SH-SY5Y (cell line): Measurements from ENCODE around the gene DALRD3.

Source experiments
- GATA2 ChIP-seq: IDR thresholded peaks from 2 replicates; pipeline ENCODE4 v1.6.1; 2011; ENCODE audit warnings: mild to moderate bottlenecking, low read depth, low read length
- GATA3 ChIP-seq: IDR thresholded peaks from 2 replicates; pipeline ENCODE4 v1.6.1; 2011; ENCODE audit warnings: low read depth, mild to moderate bottlenecking, low read length, moderate library complexity

Gene DALRD3

DNA sequence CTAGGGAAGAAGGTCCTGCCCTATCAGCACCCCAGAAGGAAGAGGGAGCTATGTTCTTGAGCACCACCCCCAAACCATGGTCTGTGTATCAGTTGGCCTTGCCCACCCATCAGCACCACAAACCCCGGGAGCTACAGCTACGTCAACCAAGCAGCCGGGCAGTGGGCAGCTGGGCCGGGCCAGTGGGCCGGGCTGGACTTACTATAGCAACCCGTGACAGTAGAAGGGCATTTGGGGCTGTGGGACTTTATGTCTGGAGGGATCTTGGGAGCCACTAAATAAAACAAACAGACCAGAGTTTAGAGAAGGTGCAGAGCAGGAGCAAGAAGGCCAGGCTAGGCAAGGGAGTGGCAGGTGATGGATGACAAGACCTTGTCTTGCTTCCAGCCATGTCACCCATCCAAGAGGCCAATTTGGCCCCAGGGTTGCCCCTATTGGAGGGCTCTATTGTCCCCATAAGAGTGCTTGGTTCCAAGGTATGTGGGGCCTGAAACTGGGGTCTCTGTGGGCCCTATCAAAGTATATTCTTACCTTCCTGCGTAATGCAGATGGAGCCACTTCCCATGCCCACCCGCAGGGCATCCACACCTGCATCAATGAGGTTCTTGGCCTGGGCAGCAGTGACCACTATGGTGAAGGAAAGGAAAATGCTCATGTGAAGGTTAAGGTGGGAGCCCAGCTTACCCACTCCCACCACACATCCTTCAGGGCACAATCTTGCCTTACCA, 7.6 kb upstream of the DALRD3 start:
- no peak for TF ChIP-seq GATA3
- no peak for TF ChIP-seq GATA2

- TF ChIP-seq GATA2 (no peak), GATA3 (no peak)
These were observed 6.8 kb upstream of the DALRD3 start for GRCh38 chr3:49025005-49025792.

- TF ChIP-seq GATA2 (no peak), GATA3 (no peak)
These were observed 6.1 kb upstream of the DALRD3 start for GRCh38 chr3:49024449-49024848.

DNA sequence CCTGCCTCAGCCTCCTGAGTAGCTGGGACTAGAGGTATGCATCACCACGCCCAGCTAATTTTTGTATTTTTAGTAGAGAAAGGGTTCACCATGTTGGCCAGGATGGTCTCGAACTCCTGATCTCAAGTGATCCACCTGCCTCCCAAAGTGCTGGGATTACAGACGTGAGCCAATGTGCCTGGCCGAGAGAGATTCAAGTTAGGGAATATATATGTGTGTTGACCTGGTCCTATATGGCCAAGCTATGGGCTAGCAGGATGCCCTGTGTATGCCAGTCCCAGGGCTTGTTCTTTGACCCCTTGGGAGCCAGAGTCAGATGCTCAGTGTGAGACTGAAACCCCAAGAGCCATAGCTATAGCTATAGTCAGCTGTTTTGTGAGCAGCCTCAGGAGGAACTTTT, 5.4 kb upstream of the DALRD3 start:
- TF ChIP-seq GATA2 = no peak
- TF ChIP-seq GATA3 = no peak

GRCh38 chr3:49022688-49023171, 4.3 kb upstream of the DALRD3 start:
- TF ChIP-seq GATA2 (no peak), GATA3 (no peak)

DNA sequence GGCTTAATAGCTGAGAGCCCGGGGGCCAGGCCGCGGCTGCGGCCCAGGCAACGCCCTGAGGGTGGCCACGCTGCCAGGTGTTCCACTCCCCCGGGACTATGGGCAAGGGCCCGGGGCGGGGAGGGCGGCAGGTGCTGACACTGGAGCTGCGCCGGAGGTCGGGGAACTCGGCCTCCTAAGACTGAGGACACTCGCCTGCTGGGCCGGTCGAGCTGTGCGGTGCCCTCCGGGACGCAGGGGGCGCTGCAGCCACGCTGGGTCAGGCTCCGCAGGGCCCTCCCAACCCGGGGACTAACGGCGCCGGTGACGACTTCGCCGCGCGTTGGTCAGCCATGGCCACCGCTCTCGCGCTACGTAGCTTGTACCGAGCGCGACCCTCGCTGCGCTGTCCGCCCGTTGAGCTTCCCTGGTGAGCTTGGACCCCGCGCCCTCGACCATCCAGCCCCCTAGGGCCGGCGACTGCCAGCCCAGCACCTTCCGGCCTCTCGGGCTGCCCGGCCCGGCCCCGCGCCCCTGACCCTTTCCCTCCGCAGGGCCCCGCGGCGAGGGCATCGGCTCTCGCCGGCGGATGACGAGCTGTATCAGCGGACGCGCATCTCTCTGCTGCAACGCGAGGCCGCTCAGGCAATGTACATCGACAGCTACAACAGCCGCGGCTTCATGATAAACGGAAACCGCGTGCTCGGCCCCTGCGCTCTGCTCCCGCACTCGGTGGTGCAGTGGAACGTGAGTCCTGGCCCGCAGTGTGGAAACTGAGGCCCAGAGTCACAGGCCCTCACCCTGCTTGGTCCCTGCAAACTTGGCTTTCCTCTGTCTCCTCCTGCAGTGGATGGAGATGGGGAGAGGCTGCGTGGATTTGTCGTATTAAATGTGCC, 3.7 kb upstream of the DALRD3 start, which contains the start of gene NDUFAF3:
Gene NDUFAF3 (plus strand): TSS at position 309 of the 875 bp plus-strand sequence. CDS start 24 bp downstream, at position 333.
- no peak for TF ChIP-seq GATA3
- TF ChIP-seq GATA2 = no peak

DNA sequence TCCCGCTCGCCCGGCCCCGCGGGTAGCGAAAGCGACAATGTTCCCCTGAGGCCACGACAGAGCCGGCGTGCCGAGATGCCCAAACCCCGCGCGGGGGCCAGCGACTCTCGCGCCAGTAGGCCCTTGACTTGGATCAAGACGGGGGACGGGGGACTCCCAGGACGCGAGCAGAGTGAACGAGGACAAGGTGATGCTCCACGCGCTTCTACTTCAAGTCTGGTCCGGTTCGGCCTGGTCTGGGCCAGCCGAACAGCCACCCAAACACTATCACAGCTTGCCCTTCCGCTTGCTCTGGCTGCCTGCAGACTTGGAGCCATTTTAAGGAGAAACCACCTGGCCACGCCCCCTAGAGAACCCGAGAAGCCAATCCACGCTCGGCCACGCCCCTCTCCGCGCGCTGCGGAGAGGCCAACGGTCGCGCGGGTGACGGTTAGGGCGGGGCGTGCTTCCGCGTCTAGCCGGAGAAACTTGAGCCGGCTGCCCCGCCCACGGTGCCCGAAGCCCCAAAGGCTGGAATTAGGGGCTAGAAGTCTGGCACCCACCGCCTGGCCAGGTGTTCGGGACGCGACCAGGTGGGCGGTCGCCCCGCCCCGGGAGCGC, 2.9 kb upstream of the DALRD3 start:
- no peak for TF ChIP-seq GATA3
- no peak for TF ChIP-seq GATA2

- TF ChIP-seq GATA3 = no peak
- TF ChIP-seq GATA2 = no peak
These were observed 2.2 kb upstream of the DALRD3 start for GRCh38 chr3:49020330-49021212.

GRCh38 chr3:49019941-49020329, 1.6 kb upstream of the DALRD3 start:
- TF ChIP-seq GATA2 (no peak), GATA3 (no peak)

DNA sequence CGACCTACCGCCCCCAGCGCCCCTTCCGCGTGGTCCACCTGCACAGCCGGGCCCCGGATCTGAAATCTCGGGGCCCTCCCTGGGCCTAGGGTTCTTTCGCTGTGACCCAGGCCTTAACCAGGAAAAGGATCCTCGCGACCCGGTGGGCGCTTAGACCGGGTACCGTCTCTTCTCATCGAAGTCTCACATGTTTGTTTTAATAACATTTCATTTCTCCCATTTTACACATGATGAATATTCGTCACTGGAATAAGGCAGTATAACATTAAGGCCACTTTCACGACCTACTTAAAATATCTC, 277 bp upstream of the DALRD3 start:
- TF ChIP-seq GATA3 (no peak), GATA2 (no peak)

DNA sequence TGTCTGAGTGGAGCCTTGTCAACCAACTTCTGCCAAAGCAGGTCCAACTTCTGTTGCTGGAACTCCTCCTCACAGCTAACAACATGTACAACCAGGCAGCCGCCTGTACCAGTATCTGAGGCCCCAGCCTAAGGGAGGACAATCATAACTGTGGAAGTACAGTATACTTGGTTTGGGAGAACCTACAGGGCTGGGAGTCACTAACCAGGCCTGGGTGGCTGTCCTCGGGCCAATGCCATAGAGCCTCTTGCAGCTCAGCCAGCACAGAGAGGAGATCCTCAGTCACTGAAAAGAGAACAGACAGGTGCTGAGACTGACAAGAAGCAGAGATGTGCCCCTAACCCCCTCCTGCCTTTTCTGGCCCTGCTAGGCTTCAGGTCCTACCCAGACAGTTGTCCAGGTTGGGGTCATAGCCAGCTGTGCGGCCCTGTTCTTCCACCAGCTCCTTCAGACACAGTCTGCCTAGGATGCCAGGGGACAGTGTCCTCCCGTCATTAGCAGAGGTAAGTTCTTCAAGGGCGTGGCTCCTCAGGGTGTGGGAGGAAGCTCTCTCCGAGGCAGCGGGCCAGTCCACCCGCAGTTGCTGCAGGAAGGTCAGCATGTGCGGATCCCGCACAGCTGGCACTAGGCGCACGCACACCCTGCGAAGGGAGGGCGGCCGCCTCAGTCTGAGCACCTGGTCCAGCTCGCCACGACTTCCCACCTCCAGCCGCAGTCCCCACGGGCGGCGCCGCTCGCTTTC, 980 bp downstream of the DALRD3 start:
- TF ChIP-seq GATA2 = no peak
- no peak for TF ChIP-seq GATA3
